Thyroid gland (tissue), 4 donors: ENCODE results near the gene INPP5A. TPM values are rescaled to one million over a fixed set of nuclear protein-coding genes. Genes with fewer than 3 reads are reported as not detected.
"Not testable (repeated sequence)": the region's sequence is repeated elsewhere in the genome, so short reads cannot be mapped to it uniquely, and the experiment has no call there.

Source experiments
- DNase-seq, 2 donors: peaks; one replicate each; pipeline ENCODE4 v3.0.0-alpha.2; 2019
- H3K27ac ChIP-seq, 3 donors: fragments of 200-600 bp; sonication (generic); 1 replicate in 2 of 3; 2 replicates in 1 of 3; pipeline ENCODE4 v1.5.1; 2016 to 2019; ENCODE audit warnings: mild to moderate bottlenecking in 1 of 3, moderate library complexity in 1 of 3
- H3K27me3 ChIP-seq: fragments of 200-600 bp; sonication (generic); one replicate; pipeline ENCODE4 v1.5.1; 2019
- H3K36me3 ChIP-seq, 2 donors: fragments of 200-600 bp; sonication (generic); one replicate each; pipeline ENCODE4 v1.5.1; 2016 to 2019
- H3K4me1 ChIP-seq, 2 donors: fragments of 200-600 bp; sonication (generic); one replicate each; pipeline ENCODE4 v1.5.1; 2017 to 2019
- H3K4me3 ChIP-seq, 3 donors: fragments of 200-600 bp; sonication (generic); replicated peaks in 1 of 3; 1 replicate in 2 of 3; 2 replicates in 1 of 3; pipeline ENCODE4 v1.5.1; 2016; ENCODE audit warnings: mild to moderate bottlenecking in 1 of 3
- H3K9me3 ChIP-seq: fragments of 200-600 bp; sonication (generic); one replicate; pipeline ENCODE4 v1.5.1; 2017
- CTCF ChIP-seq, 6 experiments: fragments of 200-600 bp in 3 of 6; fragments of 450-650 bp in 3 of 6; sonication (generic) in 3 of 6; IDR thresholded peaks; one replicate each; pipeline ENCODE4 v1.5.1; 2016 to 2019; ENCODE audit warnings: antibody characterized with exemption in 6 of 6, mild to moderate bottlenecking in 2 of 6, inconsistent platforms in 1 of 6, moderate library complexity in 1 of 6
- POLR2A ChIP-seq, 2 donors: fragments of 450-650 bp; IDR thresholded peaks; one replicate each; pipeline ENCODE4 v1.6.1; 2017; ENCODE audit warnings: antibody characterized with exemption in 2 of 2, mild to moderate bottlenecking in 2 of 2, moderate library complexity in 1 of 2
- WGBS, 2 donors: methylation state at CpG; one replicate each; pipeline ENCODE4 v1.1.5; 2017; 5-methylcytosine and 5-hydroxymethylcytosine counted together
- intact Hi-C: fragments of 100-400 bp; cut with DNase I; formaldehyde crosslinking; loops from one replicate; pipeline ENCODE4 v1.15.1; 2023
- total RNA-seq, 4 donors: library from RNA; depleted of rRNA; stranded (reverse); fragments of >200 nt; gene quantifications; one replicate each; pipeline ENCODE4 v1.2.3, GENCODE V29; 2016

Gene INPP5A
- total RNA-seq, 4 donors from 2014 or later: 30.4 to 75.8 (median 41.1) TPM

GRCh38 chr10:132793213-132793612 is 255.6 kb downstream of the INPP5A start:
- Histone ChIP-seq H3K4me3 (no peak overlapping the region), H3K27ac (no peak overlapping the region), H3K9me3 (no peaks in the 10 kb centered on the region), H3K4me1 (peaks cover 0 to 5% of the 10 kb centered on the region in 2 donors), H3K27me3 (peaks cover 6% of the 10 kb centered on the region), H3K36me3 (no peaks in the 10 kb centered on the region)
- intact Hi-C loops: no loop called here
- WGBS, 2 donors: 77 to 90% methylated on average over 5 to 9 of the region's 9 CpGs
- no peak for TF ChIP-seq POLR2A (IDR thresholded peaks at IDR 0.05)
- TF ChIP-seq CTCF (IDR thresholded peaks at IDR 0.05): no peak
- no peak for DNase-seq

GRCh38 chr10:132793871-132794849 is 256.6 kb downstream of the INPP5A start:
- H3K9me3 ChIP-seq: no peaks in the 10 kb centered on the region
- H3K4me1 ChIP-seq: no peaks in the 10 kb centered on the region
- H3K4me3 ChIP-seq: no peak overlapping the region
- TF ChIP-seq CTCF (IDR thresholded peaks at IDR 0.05): no peak
- no peak for TF ChIP-seq POLR2A (IDR thresholded peaks at IDR 0.05)
- no peaks in the 10 kb centered on the region for H3K27me3 ChIP-seq
- intact Hi-C loops: no loop called here
- H3K36me3 ChIP-seq: no peaks in the 10 kb centered on the region
- no peak for DNase-seq
- 73 to 81% methylated on average over 26 to 42 of the region's 57 CpGs for WGBS, 2 donors
- no peak overlapping the region for H3K27ac ChIP-seq

GRCh38 chr10:132796846-132797245 is 259.3 kb downstream of the INPP5A start:
- no peak overlapping the region for H3K4me3 ChIP-seq
- no peaks in the 10 kb centered on the region for H3K27me3 ChIP-seq

GRCh38 chr10:132797986-132798385 is 260.4 kb downstream of the INPP5A start:
- WGBS, 2 donors: 92% methylated on average over 18 to 28 of the region's 32 CpGs
- H3K4me1 ChIP-seq, intact Hi-C loops, H3K27me3 ChIP-seq, H3K4me3 ChIP-seq, H3K9me3 ChIP-seq, H3K36me3 ChIP-seq, H3K27ac ChIP-seq, DNase-seq: not testable (repeated sequence)

More at GRCh38 chr10:132796846-132797245, 259.3 kb downstream of the INPP5A start:
- no peak for TF ChIP-seq POLR2A (IDR thresholded peaks at IDR 0.05)
- no peak for TF ChIP-seq CTCF (IDR thresholded peaks at IDR 0.05)
- Histone ChIP-seq H3K36me3 (no peaks in the 10 kb centered on the region), H3K4me1 (no peaks in the 10 kb centered on the region), H3K9me3 (no peaks in the 10 kb centered on the region), H3K27ac (no peak overlapping the region)
- intact Hi-C loops: no loop called here
- no peak for DNase-seq
- WGBS, 2 donors: 75 to 83% methylated on average over 20 to 21 of the region's 21 CpGs

GRCh38 chr10:132798403-132798802 is 260.8 kb downstream of the INPP5A start:
- Histone ChIP-seq H3K27ac (no peak overlapping the region), H3K9me3 (no peaks in the 10 kb centered on the region), H3K4me3 (no peak overlapping the region), H3K27me3 (no peaks in the 10 kb centered on the region), H3K4me1 (no peaks in the 10 kb centered on the region), H3K36me3 (no peaks in the 10 kb centered on the region)
- 87 to 91% methylated on average over 12 to 14 of the region's 21 CpGs for WGBS, 2 donors
- TF ChIP-seq CTCF (IDR thresholded peaks at IDR 0.05): no peak
- no peak for TF ChIP-seq POLR2A (IDR thresholded peaks at IDR 0.05)
- intact Hi-C loops: no loop called here
- no peak for DNase-seq
